Upper lobe of left lung (tissue), 4 donors: ENCODE results near the gene NKAIN2.

Experiments used
- EP300 ChIP-seq, 4 donors: sonication (generic); formaldehyde crosslinking; IDR thresholded peaks; one replicate each; pipeline ENCODE4 v1.5.1; 2017; ENCODE audit warnings: antibody characterized with exemption in 4 of 4, control low read depth in 2 of 4
- POLR2A ChIP-seq, 4 donors: fragments of 450-650 bp; IDR thresholded peaks; one replicate each; pipeline ENCODE4 v1.5.1; 2016 to 2017; ENCODE audit warnings: antibody characterized with exemption in 4 of 4, mild to moderate bottlenecking in 2 of 4
- TF ChIP-seq, protein P1 (sequence below), 6 experiments: fragments of 450-650 bp in 4 of 6; fragments of 200-600 bp in 2 of 6; sonication (generic) in 2 of 6; IDR thresholded peaks; one replicate each; pipeline ENCODE4 v1.5.1; 2016 to 2019; ENCODE audit warnings: antibody characterized with exemption in 6 of 6

DNA sequence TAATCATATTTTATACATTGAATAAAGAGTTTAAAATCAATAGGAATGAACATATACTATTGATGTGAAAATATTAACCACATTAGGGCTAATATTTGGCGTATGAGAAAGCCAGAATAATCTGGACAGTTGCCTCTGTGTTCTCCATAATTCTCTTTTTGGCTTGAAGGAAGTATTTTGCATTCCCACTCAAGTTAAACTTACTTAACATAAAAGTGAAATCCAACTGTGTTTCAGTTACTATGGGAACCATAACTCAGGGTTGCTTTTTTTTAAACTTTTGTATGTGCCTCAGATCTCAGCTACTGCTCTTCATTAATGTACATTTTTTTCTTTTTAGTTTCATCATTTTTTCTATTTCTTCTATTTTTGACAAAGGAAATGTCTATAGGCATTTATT, 479.8 kb downstream of the NKAIN2 start:
- TF ChIP-seq, protein P1, sequence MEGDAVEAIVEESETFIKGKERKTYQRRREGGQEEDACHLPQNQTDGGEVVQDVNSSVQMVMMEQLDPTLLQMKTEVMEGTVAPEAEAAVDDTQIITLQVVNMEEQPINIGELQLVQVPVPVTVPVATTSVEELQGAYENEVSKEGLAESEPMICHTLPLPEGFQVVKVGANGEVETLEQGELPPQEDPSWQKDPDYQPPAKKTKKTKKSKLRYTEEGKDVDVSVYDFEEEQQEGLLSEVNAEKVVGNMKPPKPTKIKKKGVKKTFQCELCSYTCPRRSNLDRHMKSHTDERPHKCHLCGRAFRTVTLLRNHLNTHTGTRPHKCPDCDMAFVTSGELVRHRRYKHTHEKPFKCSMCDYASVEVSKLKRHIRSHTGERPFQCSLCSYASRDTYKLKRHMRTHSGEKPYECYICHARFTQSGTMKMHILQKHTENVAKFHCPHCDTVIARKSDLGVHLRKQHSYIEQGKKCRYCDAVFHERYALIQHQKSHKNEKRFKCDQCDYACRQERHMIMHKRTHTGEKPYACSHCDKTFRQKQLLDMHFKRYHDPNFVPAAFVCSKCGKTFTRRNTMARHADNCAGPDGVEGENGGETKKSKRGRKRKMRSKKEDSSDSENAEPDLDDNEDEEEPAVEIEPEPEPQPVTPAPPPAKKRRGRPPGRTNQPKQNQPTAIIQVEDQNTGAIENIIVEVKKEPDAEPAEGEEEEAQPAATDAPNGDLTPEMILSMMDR (IDR thresholded peaks at IDR 0.05), result no peak
- TF ChIP-seq POLR2A (IDR thresholded peaks at IDR 0.05) (no peak), EP300 (IDR thresholded peaks at IDR 0.05) (no peak)
